CD4-positive, alpha-beta T cell treated with Interleukin-17A for 1 hour (primary cell): ENCODE data around the gene MTHFR.

Experiments used
- DNase-seq: peaks from one replicate; pipeline ENCODE4 v3.0.0-alpha.2; 2020

MTHFR gene

DNA sequence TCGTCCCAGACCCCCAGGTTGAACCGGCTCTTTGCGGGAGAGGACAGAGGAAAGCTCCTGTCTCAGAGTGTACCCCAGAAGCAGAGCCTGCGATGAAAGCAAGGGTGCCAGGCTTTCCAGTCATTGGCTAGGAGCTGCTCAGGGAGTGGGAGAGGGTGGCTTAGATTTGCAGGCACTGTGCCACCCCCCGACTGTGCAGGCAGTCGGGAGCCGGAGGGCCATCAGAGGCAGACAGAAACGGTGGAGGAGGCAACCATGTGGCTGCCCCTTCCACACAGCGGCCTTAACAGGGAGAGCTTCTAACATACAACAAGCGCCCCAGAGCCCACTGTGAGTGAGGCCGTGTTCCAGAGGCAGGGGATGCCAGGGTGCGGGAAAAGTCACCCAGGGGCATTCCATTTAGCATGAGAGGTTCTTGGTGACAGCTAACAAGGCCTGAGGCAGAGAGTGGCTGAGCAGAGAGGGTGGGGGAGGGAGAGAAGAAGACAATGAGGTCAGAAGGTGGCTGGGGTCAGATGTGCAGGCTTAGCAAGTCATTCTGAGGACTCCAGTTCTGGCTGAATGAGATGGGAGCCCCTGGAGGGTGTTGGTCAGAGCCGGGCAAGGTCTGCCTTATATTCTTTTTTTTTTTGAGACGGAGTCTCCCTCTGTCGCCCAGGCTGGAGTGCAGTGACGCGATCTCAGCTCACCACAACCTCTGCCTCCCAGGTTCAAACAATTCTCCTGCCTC, 53.2 kb downstream of the MTHFR start:
- DNase-seq: no peak

- no peak for DNase-seq
These were observed 54.7 kb downstream of the MTHFR start for GRCh38 chr1:11751087-11751486.

DNA sequence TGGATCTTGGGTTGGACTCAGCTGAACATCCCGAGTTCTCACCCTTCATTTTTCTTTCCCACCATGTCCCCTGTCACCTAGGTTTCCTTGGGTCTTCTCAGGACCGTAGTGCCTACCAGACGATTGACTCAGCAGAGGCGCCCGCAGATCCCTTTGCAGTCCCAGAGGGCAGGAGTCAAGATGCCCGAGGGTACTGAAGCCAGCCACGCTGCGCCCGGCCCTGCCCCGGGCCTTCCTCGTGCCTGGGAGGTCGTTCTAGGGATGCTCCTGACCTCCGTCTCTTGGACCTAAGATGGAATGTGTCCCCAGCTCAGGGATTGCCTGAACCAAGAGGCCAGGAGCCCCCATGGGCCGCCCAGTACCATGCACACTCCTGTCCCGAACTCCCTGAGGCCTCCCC, 55.8 kb downstream of the MTHFR start:
- DNase-seq: no peak

- DNase-seq: peak; percentile 28
These were observed 56.5 kb downstream of the MTHFR start for GRCh38 chr1:11749203-11749689.

DNA sequence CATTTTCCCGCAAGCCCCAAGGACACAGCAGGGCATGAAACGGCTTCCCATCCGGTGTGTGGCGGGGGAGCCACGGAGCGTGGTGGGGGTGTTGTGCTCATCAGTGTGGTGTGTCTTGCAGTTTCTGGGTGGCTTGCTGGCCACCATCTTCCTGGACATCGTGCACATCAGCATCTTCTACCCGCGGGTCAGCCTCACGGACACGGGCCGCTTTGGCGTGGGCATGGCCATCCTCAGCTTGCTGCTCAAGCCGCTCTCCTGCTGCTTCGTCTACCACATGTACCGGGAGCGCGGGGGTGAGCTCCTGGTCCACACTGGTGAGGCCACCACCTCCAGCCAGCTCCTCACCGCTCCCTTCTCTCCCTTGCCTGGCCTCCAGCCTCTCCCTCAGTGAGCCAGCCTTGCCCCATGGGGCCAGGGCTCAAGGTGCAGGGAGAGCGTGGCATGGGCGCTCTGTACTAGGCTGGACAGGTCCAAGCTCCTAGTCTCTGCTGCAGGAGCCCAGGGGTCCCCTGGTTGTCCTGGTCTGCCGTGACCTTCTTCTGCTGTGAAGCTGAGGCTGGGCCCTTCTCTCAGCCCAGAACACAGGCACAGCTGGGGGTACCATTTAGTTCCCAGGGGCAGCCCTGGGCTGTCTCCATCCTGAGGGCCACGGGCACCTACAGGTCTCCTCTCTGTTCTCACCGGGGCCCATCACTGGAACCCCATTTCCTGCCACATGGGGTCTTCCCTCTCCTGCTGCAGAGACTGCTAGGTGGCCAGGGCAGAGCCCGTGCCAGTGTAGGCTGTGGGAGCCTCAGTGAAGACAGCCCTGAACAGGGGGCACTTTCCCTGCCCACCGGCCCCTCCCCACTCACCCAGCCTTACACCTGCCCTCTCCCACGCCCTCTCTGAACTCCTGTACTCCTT, 57.2 kb downstream of the MTHFR start:
- DNase-seq: no peak

GRCh38 chr1:11746795-11747487, 58.8 kb downstream of the MTHFR start:
- no peak for DNase-seq

DNA sequence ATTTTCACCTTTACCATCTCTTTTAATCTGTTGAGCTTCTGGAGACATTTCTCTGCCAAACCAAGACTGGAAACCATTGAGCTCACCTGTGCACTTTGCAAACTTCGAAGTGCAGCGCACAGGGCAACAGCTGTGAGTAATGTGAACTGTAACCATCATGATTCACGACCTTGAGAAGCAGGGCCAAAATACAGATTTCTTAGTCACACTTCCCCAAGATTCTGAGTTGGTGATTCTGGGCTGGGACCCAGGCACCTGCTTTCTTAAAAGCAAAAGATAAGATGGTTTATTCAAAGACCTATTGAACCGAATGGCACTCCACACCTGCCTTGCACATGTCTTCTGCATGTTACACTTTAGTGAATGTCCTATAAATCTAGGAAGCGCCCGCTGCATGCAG, 59.7 kb downstream of the MTHFR start:
- DNase-seq: no peak

DNA sequence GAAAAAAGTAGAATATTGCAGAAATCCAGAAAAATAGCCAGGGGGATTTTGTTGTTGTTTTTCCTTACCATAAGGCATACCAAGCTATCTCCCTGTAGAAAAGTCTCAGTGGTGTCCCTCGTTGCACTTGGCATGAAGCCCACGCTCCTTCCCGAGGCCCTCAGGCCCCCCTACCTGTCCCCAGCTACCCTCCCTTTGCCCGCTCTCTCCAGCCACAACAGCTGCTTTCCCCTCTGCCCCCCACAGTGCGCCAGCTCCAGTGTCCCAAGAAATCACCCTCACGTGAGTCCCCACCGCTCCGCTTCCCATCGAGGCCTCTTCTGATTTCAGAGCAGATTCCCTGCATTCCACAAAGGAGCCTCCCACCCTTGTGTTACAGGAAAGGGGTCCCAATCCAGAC, 61.5 kb downstream of the MTHFR start:
- DNase-seq: no peak

DNA sequence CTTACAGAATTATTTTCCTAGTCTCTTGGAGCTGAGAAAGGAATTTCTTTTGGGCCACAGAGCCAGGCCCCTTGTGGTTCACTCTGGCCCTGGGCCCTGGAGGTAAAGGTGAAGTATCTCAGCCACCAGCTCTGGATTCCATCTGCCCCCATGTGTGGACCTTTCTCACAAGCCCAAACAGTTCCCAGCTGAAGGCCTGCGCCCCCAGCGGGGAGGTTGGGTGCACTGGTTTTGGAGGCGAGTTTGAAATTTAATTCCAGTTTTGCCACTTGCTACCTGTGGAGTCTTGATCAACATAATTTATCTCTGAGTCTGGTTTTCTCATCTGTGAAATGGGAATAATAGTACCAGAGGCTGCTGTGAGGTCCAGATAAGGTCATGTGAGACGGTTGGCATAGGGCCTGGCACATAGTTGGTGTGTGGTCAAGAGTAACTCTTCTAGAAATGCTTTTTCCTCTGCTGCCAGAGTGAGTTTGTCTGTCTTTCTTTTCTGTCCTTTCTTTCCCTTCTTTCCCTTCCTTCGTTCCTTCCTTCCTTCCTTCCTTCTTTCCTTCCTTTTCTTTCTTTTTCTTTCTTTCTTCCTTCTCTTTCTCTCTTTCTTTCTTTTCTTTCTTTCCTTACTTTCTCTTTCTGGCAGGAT, 63.7 kb downstream of the MTHFR start:
- no peak for DNase-seq

DNA sequence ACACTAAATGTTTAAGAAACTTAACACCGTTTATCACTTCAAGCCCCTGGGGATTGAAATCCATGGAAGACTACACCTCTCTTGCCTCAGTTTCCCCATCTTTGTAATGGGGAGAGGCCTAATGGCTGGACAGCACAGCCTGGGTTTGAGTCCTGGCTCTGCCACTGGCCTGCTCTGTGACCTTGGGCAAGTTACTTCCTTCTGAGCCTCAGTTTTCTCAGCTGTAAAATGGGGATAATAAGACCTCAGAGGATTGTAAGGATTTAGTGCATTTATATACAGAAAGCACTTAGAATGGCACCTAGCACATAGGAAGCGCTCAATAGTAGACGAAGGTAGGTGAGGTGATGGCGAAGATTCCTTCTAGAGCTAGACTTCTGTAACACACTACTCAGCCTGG, 64.3 kb downstream of the MTHFR start:
- DNase-seq: no peak

DNA sequence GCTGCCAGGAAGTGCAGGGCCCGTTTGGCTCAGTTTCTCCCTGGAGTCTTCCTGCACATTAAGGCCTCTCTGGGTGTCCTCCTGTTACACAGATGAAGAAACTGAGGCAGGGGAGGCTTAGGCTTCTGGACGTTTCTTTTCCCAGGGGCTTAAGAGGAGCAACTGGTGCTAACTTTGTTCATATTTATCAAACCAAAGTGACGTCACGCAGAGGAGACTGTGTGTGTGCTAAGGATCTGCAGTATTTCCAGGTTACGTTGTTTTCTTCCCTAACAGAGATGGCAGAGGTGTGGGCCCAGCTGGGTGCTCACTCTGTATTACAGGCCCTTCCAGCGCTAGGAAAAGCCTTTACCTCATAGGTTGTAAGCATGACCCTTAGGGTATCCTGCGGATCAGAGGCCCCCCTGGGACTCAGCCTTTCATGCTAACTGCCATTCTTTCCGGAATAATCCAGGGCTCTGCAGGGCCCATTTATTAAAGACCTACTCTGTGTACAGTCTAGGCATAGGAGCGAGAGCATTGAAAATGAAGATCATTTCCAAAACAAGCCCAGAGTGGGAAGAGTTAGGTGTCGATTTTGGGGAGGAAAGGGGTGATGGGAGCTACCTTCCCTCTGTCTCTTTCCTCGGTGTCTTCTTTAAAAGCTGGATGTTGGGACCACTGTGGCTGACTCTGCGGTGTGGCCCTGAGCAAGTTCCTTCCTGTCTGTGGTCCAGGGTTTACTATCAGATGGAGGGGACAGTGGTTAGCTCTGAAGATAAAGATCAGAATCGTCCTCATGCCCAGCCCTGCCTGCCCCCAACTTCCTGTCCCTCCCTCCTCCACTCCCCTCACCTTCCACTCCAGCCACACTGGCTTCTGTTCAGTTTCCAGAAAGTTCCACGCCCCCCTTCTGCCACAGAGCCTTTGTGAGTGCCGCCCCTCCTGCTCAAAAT, 65.2 kb downstream of the MTHFR start:
- DNase-seq: peak; percentile 67

DNA sequence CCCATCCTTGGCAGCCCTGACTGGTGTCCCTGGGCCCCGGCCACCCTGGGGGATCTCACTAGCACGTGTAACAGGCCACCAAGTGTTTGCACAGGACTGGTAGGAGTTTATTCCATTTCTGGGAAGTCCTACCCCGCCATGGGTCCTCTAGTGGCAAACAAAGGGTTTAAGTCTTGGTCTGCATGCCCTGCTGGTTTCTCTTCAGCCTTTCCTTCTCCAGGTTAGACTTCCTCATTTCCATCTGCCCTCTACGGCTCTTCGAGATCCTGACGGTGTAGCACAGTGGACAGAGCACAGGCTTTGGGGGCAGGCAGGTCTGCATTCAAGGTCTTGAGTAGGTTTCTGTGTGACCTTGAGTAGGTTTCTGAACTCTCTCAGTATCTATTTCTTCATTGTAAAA, 67.0 kb downstream of the MTHFR start:
- no peak for DNase-seq

- no peak for DNase-seq
These were observed 67.7 kb downstream of the MTHFR start for GRCh38 chr1:11738096-11738495.

GRCh38 chr1:11736746-11737639, 68.8 kb downstream of the MTHFR start:
- DNase-seq: peak; percentile 54

DNA sequence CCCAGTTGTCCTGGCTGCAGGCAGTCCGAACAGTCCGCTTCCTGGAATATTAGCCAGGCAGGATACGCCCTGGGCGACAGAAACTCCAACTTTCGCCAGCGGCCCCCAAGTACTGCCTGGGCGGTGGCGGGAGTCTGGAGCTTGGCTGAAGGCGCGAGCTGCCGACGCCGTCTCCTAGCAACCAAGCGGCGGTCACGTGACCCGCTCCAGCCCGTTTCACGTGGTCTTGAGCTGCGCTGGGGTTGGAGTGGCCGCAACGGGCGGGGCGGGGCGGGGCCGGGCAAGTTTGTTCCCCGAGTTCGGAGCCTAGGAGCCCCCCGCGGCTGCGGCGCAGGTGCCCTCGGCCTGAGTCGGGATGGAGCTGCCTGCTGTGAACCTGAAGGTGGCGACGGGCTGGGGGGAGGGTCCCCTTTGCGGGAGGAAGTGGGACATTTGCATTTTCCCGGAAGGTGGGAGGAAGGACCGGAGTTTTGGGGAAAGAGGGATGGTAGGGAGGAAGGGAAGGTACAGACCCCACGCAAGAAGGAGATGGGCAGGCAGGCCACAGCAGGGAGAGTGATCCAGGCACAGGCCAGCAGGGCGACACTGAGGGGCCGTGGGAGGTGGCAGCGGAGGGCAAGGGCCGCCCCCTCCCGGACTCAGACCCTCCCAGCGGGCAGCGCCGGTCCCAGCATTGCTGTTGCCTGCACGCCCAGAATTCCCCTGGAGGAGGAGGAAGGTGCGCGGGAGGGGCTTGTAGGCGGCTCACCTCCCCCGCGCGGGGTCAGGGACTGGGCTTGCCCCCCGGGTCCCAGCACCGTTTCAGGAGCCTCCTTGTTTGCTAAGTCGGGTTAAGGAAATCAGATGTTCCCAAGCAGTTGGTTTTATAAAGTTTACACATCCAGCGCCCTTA, 69.7 kb downstream of the MTHFR start, which contains the start of gene AGTRAP:
Gene AGTRAP (plus strand): TSS at position 283 of the 892 bp plus-strand sequence. CDS start 73 bp downstream, at position 356.
- DNase-seq: peak; percentile 88
